NCI-H524 (cell line): ENCODE results near the gene THRB.

ENCODE experiments used
- DNase-seq, 2 experiments: peaks; one replicate each; lab custom pipeline; 2025; lab: John Stamatoyannopoulos, UW

THRB gene

DNA sequence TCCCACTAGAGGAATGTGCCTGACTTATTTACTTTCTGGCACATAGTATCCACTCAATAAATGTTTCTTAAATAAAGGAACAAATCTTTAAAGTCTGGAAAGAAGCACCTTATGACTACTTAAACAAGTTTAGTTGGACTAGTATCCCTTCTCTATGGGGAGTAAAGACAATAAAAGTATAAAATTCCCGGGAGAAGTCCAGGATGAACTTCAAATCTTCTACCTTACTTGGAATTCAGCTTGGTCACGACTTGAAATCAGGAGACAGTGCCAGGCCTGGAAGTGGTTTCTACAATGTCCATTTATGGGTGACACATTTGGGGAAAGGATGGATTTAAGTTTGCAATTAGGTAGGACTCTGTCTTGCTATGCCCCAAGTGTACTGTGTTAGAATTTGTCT lies 353.1 kb downstream of the THRB start:
- DNase-seq, result no peak

DNA sequence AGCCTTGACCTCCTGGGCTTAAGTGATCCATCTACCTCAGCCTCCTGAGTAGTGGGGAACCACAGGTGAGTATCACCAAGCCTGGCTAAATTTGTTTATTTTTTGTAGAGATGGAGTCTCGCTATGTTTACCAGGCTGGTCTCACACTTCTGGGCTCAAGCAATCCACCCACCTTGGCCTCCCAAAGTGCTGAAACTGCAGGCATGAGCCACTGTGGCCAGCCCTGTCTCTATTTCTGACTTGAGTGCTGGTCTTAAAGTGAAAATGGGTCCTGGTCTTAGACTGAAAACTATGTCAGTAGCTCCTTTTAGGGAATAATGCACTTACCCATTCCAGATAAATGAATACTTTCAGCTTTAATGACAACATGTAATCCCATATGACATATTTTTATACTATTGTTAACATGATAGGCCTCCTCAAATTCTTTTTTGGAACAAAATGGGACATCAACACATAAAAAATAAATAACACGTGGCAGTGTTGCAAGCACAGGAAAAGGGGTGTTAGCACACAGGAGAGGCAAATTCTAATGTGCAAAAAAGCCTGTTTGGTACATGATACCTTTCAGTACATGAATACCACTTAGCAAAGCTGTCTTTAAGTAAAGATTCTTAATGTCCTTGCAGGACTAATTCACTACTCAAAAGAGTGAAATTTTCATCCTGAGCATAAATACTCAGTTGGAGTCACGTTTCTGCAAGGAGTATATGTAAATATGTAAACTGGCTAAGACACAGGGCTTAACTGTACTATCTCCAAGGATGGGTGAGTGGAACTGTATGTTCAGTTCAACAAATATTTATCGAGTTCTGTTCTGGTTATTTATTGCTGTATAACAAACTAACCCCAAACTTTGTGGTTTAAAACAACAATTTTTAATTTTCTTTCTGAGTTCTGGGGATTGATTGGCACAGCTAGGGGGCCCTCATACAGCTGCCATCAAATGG lies 354.9 kb downstream of the THRB start:
- no peak for DNase-seq

DNA sequence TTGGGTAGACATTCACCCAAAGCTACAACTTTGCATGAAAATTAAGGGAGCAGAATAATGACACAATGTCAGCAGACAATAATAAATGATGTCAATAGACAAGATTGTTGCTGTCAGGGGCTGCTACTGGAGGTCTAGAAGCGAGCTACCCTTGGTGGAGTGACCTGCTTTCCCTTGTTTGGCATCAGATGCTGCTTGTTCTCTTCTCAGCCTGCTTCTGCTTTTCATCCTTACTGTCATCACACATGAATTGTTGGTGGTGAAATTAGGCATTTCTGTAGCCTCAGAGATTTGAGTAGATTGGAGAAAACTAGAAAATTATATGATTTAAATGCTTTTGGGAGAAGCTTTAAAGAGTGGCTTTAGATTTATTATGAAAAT lies 355.8 kb downstream of the THRB start:
- no peak for DNase-seq

GRCh38 chr3:24137958-24138875 lies 356.4 kb downstream of the THRB start:
- DNase-seq, result peak; percentile 52 to 82

- DNase-seq, result no peak
Measured at GRCh38 chr3:24137334-24137733, 357.3 kb downstream of the THRB start.

GRCh38 chr3:24136624-24137310 lies 357.9 kb downstream of the THRB start:
- DNase-seq, result no peak

DNA sequence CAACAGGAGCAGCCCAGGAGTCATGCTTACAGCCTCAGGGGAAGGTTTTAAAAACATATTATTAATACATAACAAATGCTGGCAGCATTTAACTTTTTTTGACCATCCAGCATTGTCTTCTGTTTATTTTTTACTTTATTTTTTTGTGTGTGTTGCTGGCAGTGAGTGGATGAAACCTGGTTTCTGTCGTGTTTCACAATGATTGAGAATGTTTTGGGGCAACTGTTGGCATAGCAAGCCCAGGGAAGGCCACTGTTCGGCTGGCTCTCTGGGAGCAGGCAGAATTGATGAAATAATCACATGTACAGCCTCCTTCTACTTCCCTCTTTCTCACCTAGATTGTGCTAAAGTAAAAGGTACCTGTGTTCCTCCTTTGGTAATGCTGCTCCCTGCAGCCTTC lies 359.4 kb downstream of the THRB start:
- DNase-seq, result no peak

DNA sequence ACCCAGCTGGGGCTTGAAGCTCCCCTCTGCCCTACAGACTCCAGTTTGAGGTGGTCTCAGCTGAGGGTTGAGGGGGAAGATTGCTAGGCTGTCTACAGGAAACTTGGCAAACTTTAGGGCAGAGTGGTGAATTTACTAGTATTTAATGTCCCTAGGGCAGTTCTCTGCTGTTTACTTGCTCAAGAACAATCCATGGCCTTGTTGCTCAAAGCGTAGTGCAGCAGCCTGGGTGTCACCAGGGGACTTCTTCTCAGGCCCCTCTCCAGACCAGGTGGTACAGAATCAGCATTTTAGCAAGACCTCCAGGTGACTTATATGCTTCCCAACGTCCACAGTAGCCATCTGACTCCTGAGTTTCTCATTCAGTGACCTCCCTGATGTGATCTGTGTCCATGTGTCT lies 360.7 kb downstream of the THRB start:
- no peak for DNase-seq

DNA sequence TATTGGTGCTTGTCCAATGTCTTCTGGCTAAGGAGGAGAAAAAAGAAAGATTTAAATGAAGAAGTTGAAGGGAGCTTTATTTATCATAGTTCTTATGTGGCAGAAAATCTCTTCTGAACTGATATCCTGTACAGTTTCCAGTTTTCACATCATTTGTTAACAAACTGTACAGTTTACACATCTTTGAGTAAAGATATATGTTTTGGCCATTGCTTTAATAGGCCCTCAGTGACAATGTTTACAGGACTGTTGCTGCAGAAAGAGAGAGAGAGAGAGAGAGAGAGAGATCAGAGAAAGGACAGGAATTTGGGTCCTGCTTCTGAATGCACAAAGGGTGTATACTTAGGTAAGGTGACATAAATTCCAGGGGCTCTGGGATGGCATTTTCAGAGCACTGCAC lies 361.2 kb downstream of the THRB start:
- DNase-seq, result no peak

- DNase-seq, result peak; percentile 88 to 98
Measured at GRCh38 chr3:24129549-24129948, 365.1 kb downstream of the THRB start.

GRCh38 chr3:24128199-24129005 lies 366.2 kb downstream of the THRB start:
- DNase-seq, result peak in 1 of 2 experiments; percentile 29

DNA sequence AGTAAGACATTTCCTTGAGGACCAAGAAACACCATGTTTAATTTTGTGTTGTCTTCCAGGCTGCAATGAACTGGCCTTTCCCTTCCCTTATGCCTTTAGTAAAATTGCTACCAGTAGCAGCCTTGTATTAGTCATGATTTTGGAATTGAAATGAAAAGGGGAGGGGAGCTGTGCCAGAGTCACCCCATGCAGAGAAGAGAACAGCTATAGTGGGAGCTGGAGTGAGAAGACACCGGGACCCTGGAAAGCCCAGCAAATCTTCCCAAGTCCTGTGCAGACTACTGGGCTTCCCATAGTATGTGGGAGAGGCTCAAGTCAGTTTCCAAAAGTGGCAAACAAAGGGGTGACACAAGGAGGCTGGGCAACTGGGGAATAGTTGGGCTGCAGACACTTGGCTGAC lies 371.1 kb downstream of the THRB start:
- no peak for DNase-seq

DNA sequence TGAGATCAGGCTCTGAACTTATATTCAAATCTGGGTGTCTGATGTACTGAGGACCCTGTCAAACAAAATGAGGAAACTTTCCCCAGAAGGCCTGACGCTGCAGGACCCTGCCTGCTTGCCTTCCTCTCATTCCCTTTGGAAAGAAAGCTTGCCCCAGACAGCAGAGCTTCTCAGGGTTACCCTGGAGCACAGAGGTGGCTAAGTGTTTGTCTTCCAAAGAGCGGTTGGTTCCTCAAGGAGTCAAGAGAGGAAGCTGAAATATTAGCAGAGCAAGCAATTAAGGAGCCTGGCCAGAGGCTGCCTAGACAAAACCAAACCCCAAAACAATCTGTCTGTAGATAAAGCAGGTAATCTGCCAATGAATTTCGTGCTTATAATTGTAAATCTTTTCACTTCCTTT lies 374.2 kb downstream of the THRB start:
- DNase-seq, result no peak

DNA sequence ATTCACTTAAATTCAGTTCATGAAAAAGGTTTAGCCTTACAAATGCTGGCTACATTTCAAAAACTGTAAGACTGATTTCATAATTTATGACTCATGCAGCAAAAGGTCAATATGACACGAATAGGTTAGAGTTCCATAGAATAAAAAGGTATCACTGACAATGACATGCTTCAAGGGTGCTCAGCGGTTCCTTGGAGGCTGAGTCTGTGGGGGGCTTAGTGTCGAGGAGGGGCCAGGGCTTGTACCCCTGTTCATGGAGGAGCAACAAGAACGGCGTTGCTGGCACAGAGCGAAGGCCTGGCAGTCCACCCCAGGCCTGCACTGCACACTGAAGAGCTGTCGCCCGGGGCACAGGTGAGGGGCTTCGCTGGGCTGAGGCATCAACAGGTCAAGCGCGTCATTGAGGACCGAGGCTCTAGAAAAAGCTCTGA lies 375.3 kb downstream of the THRB start:
- DNase-seq, result no peak

- DNase-seq, result no peak
Measured at GRCh38 chr3:24117508-24117907, 377.1 kb downstream of the THRB start.

DNA sequence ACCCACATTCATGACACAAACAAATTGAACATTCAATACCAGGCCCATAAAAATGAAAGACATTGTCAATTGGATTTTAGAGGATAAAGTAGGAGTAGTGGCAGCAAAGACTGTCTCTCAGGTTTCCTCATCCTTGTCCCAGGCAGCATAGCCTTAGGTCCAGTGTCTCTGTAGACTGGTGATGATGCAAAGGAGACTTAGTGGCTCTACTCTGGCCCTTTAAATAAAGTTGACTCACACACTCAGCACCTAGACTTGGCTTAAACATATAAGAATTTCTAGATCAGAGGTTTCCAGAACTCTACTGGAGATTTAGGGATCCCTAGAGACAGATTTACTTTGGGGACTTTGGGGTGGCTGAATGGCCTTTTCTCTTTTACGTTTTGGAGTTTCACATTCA lies 382.9 kb downstream of the THRB start:
- no peak for DNase-seq

DNA sequence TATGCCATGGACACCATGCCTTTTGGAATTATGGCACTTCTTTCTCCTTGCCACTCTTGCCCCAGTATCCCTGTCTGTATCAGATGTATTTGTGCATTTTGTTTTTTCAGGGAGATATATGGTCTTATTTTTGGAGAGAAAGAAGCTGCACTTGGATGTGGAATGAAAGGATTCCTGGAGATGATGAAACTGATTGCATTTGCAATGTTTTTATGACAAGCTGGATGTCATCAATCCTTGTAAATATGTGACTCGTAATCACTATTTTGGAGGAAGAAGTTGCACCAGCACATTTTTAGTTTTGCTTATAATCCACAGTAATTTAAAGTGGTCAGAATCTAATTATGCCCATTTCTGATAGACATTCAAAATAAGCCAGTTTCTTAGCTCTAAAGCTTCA lies 384.6 kb downstream of the THRB start:
- no peak for DNase-seq

DNA sequence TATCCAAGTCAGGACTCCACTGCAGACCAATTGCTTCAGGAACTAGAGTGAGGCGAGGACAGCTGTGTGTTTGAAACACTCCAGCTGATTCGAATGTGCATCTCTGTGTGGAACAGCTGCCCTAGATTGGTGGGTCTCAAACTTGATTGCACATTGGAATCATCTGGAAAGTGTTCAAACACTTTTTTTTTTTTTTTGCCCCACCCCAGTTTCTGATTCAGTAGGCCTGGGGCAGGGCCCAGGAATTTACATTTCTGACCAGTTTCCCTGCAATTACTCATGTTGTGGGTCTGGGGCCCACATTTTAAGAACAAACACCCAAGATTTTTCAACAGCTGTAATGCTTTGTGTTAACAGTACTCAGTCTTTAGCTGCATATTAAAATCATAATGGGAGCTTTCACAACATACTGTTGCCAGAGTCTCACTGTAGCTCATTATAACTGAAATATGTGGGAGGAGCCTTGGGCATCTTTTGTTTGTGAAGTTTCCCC lies 392.9 kb downstream of the THRB start:
- no peak for DNase-seq

DNA sequence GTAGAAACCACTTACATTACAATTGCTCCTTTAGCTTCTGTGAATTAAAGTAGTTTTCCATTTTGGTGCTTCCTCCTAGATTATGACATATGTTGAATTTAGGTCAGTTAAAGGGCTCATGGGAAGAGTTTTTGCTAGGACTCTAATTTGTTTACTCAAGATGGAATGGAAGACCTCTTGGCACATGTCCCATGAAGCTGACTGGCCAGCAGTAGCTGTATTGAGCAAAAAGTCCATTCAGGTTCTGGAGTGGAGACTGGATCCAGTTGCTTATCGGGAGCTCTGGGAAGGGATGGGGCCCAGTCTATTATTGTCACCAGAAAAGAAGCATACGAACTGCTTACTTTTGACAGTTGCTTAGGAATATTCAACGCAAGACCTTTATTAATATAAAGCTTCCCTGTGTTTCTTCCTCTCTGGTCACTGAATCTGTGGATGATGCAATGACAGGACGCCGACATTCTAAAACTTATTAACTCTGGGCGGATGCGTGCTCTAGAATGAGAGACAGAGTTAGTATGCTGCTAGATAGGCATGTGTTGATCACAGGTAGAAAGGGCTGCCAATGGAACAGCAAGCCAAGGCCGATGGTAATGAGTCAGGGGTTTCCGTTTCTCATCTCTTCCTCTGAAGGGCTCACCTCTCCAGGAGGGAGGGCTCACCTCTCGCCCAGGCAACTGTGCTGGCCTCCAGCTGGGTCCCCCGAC lies 393.8 kb downstream of the THRB start:
- DNase-seq, result no peak

DNA sequence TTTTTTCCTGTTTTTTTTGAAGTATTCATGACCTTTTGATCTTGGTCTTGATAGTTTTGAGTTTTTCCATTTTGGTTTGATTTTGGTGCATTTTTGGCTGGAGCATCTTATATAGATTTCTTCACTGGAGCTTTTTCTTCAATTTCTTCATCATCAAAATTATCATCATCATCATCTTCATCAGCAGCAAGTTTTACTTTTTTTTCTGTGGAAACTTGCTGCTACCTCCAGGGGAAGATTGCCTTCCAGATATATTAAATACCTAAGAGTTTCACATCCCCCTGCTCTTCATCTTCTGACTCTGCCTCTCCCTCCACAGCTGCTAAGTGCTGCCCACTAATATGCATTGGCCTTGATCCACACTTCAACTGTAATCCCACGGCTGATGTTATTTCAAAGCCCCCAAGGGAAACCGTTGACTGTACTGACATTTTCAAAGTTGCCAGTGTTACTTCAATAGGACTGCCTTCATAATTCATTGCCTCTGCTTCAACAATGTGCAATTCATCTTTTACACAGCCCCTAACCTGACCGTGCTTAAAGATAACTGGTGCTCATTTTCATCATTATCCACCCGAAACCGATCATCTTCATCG lies 397.9 kb downstream of the THRB start:
- peak; percentile 22 to 57 for DNase-seq
